ENCODE results near the gene LSS. TPM values are rescaled to one million over a fixed set of nuclear protein-coding genes. Genes with fewer than 3 reads are reported as not detected.

The LSS gene
- total and polyA plus RNA-seq, 10 of the 15 experiments (the other 5 are each of a cell fraction or from before 2014, with no cell fraction given), result 2.9 to 82.4 (median 27.5) TPM

DNA sequence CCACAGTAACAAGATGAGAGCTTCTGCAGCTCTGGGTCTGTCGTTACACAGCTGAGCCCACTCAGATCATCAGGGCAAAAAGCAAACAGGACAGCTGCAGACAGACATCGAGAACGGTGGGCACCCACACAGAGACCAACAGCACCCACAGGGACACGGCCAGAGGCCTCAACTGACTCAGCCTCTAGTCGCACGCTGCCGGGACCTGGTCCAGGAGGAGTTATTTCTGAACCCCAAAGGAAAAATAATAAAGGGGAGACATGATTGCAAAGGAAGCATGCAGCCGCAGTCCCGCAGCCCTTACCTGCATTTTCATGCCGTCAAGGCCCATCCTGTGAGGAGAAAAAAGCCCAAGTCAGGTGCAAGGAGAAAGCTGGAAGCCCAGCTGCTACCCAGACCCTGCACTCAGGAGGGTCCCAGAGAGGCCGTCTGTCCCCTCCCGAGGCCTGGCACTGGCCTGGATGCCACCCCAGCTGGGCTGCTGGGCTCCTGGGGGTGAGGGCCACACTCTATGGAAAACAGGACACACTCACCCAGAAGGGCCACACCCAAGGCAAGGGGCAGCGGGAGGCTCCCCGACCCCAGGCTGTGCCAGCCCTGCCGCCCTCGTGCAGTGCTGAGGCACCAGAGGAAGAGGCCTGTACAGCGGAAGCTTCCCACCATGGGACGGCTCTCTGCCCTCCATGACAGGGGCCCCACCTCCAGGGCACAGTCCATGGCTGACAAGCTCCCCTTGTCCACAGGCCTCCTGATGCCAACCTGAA, 15.7 kb downstream of the LSS start:
- ATAC-seq, result no peak
- FAIRE-seq, result no peak
- in situ Hi-C loops (cut with MboI), result no loop called here

More for the DNA sequence above, 15.7 kb downstream of the LSS start:
- Histone ChIP-seq H3K4me3 (no peak overlapping the region), H3K27me3 (replicated peaks in 1 of 2; ENCODE audit: control insufficient read depth in 2 of 2, insufficient read depth in 2 of 2, low read length in 1 of 2) (no peaks in the 10 kb centered on the region), H3K4me2 (ENCODE audit: control insufficient read depth, insufficient read depth) (no peak overlapping the region), H3K9me3 (replicated peaks; ENCODE audit: control insufficient read depth, insufficient read depth, low read length) (no peaks in the 10 kb centered on the region), H4K20me1 (ENCODE audit: control insufficient read depth, insufficient read depth) (no peaks in the 10 kb centered on the region), H3K79me2 (ENCODE audit: control insufficient read depth, insufficient read depth, low read length) (no peaks in the 10 kb centered on the region; the same call in 1 of the 2 replicates), H3K36me3 (ENCODE audit: control insufficient read depth in 2 of 2, insufficient read depth in 2 of 2, low read length in 1 of 2) (peaks cover 0 to 3% of the 10 kb centered on the region in 2 experiments; a peak in 3 of 4 replicates), H3K27ac (ENCODE audit: control insufficient read depth, insufficient read depth) (no peak overlapping the region), H3K9ac (ENCODE audit: control insufficient read depth, insufficient read depth, low read length) (no peak overlapping the region), H3K4me1 (ENCODE audit: control insufficient read depth, insufficient read depth, low read length) (peaks cover 5% of the 10 kb centered on the region; the same call in 1 of the 2 replicates), H2AFZ (ENCODE audit: control insufficient read depth, low read depth, low read length) (no peak overlapping the region)
- DNase-seq (ENCODE audit: low read depth, low spot score), result no peak
- ChIA-PET POLR2A (no interaction called here), SMC1A (ENCODE audit: uncharacterized antibody, unreplicated experiment) (no interaction called here), CTCF (interaction anchor here (1.8 kb wide), 1 partner anchor 69 kb away, joined by 5 read pairs; no protein-coding TSS in a partner anchor), RAD21 (ENCODE audit: unreplicated experiment) (no interaction called here)
- no TSS peak for BruUV-seq (replicated peaks)
- TF ChIP-seq, protein P1, sequence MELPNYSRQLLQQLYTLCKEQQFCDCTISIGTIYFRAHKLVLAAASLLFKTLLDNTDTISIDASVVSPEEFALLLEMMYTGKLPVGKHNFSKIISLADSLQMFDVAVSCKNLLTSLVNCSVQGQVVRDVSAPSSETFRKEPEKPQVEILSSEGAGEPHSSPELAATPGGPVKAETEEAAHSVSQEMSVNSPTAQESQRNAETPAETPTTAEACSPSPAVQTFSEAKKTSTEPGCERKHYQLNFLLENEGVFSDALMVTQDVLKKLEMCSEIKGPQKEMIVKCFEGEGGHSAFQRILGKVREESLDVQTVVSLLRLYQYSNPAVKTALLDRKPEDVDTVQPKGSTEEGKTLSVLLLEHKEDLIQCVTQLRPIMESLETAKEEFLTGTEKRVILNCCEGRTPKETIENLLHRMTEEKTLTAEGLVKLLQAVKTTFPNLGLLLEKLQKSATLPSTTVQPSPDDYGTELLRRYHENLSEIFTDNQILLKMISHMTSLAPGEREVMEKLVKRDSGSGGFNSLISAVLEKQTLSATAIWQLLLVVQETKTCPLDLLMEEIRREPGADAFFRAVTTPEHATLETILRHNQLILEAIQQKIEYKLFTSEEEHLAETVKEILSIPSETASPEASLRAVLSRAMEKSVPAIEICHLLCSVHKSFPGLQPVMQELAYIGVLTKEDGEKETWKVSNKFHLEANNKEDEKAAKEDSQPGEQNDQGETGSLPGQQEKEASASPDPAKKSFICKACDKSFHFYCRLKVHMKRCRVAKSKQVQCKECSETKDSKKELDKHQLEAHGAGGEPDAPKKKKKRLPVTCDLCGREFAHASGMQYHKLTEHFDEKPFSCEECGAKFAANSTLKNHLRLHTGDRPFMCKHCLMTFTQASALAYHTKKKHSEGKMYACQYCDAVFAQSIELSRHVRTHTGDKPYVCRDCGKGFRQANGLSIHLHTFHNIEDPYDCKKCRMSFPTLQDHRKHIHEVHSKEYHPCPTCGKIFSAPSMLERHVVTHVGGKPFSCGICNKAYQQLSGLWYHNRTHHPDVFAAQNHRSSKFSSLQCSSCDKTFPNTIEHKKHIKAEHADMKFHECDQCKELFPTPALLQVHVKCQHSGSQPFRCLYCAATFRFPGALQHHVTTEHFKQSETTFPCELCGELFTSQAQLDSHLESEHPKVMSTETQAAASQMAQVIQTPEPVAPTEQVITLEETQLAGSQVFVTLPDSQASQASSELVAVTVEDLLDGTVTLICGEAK (IDR thresholded peaks at IDR 0.05; ENCODE audit: borderline replicate concordance), result no peak
- 89% methylated on average over 17 of the region's 18 CpGs for WGBS (ENCODE audit: insufficient coverage, insufficient replicate concordance, low lambda C conversion rate, missing lambda C conversion rate)
- intact Hi-C loops (cut with micrococcal nuclease; ENCODE audit: unreplicated experiment), result no loop called here

Measured in GM12878 (cell line).